ENCODE results near the gene ZNF414. TPM values are rescaled to one million over a fixed set of nuclear protein-coding genes. Genes with fewer than 3 reads are reported as not detected.
A peak's percentile ranks its signal among the peaks of the same experiment; 100 is the strongest.

Gene ZNF414
- total RNA-seq, 1 experiment from 2014 or later = 4.6 TPM

GRCh38 chr19:8528500-8528899 lies 14.5 kb upstream of the ZNF414 start:
- Histone ChIP-seq H3K4me3 (ENCODE audit: low read length) (no peak overlapping the region), H3K9ac (ENCODE audit: low read length) (no peak overlapping the region), H4K20me1 (ENCODE audit: low read length) (no peaks in the 10 kb centered on the region), H3K4me2 (ENCODE audit: low read length) (no peak overlapping the region), H3K79me2 (ENCODE audit: low read length) (peaks cover 10% of the 10 kb centered on the region), H2AFZ (ENCODE audit: low read length) (no peak overlapping the region), H3K27ac (ENCODE audit: low read length) (no peak overlapping the region), H3K4me1 (ENCODE audit: insufficient read depth, low read length) (peaks cover 10% of the 10 kb centered on the region), H3K36me3 (ENCODE audit: low read depth, low read length) (no peaks in the 10 kb centered on the region), H3F3A (ENCODE audit: low read length, unreplicated experiment) (no peaks in the 10 kb centered on the region), H3K27me3 (ENCODE audit: low read length) (no peaks in the 10 kb centered on the region), H3K9me2 (replicated peaks; ENCODE audit: low read length) (no peaks in the 10 kb centered on the region), H3K9me3 (ENCODE audit: low read length) (no peaks in the 10 kb centered on the region)
- DNase-seq = no peak
- ChIA-PET CTCF (no interaction called here), POLR2A (ENCODE audit: unreplicated experiment) (no interaction called here)
- no TSS peak for BruUV-seq (replicated peaks)
- TF ChIP-seq EZH2phosphoT487 (IDR thresholded peaks at IDR 0.05; ENCODE audit: borderline replicate concordance, low read length) (no peak), EZH2 (IDR thresholded peaks at IDR 0.05; ENCODE audit: low read length, unreplicated experiment) (no peak), CTCF (conservative IDR thresholded peaks at IDR 0.05; ENCODE audit: low read depth, low read length) (no peak)
- intact Hi-C loops (cut with micrococcal nuclease) = loop anchor here (5.0 kb wide), 2 partner anchors 71 to 626 kb away; partner anchors contain the start of gene MAP2K7
- no peak for ATAC-seq

- TF ChIP-seq CTCF (conservative IDR thresholded peaks at IDR 0.05; ENCODE audit: low read depth, low read length) (no peak), EZH2 (IDR thresholded peaks at IDR 0.05; ENCODE audit: low read length, unreplicated experiment) (no peak), EZH2phosphoT487 (IDR thresholded peaks at IDR 0.05; ENCODE audit: borderline replicate concordance, low read length) (no peak)
- H4K20me1 ChIP-seq (ENCODE audit: low read length) = no peaks in the 10 kb centered on the region
- peak; percentile 67 for ATAC-seq
- ChIA-PET POLR2A (ENCODE audit: unreplicated experiment) (interaction anchor here (0.6 to 1.2 kb wide), 7 partner anchors 13 to 929 kb away, joined by 3 to 12 read pairs (median 7); partner anchors contain the start of genes MARCHF2 and ZNF414), CTCF (interaction anchor here (0.5 to 1.0 kb wide), 6 partner anchors 13 to 1149 kb away, joined by 3 to 15 read pairs (median 4); partner anchors contain the start of gene ZNF414)
- H3K9me2 ChIP-seq (replicated peaks; ENCODE audit: low read length) = no peaks in the 10 kb centered on the region
- no TSS peak for BruUV-seq (replicated peaks)
- no peaks in the 10 kb centered on the region for H3K9me3 ChIP-seq (ENCODE audit: low read length)
- H2AFZ ChIP-seq (ENCODE audit: low read length) = peak overlapping the region; percentile 92
- peak; percentile 95 for DNase-seq
- peak overlapping the region; percentile 81 for H3K9ac ChIP-seq (ENCODE audit: low read length)
- H3K36me3 ChIP-seq (ENCODE audit: low read depth, low read length) = no peaks in the 10 kb centered on the region
- H3K4me3 ChIP-seq (ENCODE audit: low read length) = peak overlapping the region; percentile 85
- H3K79me2 ChIP-seq (ENCODE audit: low read length) = peaks cover 10% of the 10 kb centered on the region
- no peaks in the 10 kb centered on the region for H3K27me3 ChIP-seq (ENCODE audit: low read length)
- peak overlapping the region; percentile 63 for H3K27ac ChIP-seq (ENCODE audit: low read length)
- no peaks in the 10 kb centered on the region for H3F3A ChIP-seq (ENCODE audit: low read length, unreplicated experiment)
- intact Hi-C loops (cut with micrococcal nuclease) = loop anchor here (5.0 kb wide), 2 partner anchors 69 to 624 kb away; partner anchors contain the start of gene MAP2K7
- peaks cover 10% of the 10 kb centered on the region for H3K4me1 ChIP-seq (ENCODE audit: insufficient read depth, low read length)
- H3K4me2 ChIP-seq (ENCODE audit: low read length) = peak overlapping the region; percentile 92
These were observed 12.6 kb upstream of the ZNF414 start for GRCh38 chr19:8526345-8527091.

GRCh38 chr19:8525401-8525684 lies 11.4 kb upstream of the ZNF414 start:
- Histone ChIP-seq H3K4me3 (ENCODE audit: low read length) (peak overlapping the region; percentile 68), H3F3A (ENCODE audit: low read length, unreplicated experiment) (no peaks in the 10 kb centered on the region), H3K9ac (ENCODE audit: low read length) (peak overlapping the region; percentile 43), H3K4me1 (ENCODE audit: insufficient read depth, low read length) (peaks cover 10% of the 10 kb centered on the region), H3K4me2 (ENCODE audit: low read length) (peak overlapping the region; percentile 90), H4K20me1 (ENCODE audit: low read length) (no peaks in the 10 kb centered on the region), H3K9me3 (ENCODE audit: low read length) (no peaks in the 10 kb centered on the region), H3K27ac (ENCODE audit: low read length) (no peak overlapping the region), H3K27me3 (ENCODE audit: low read length) (no peaks in the 10 kb centered on the region), H3K36me3 (ENCODE audit: low read depth, low read length) (no peaks in the 10 kb centered on the region), H3K9me2 (replicated peaks; ENCODE audit: low read length) (no peaks in the 10 kb centered on the region), H2AFZ (ENCODE audit: low read length) (peak overlapping the region; percentile 88), H3K79me2 (ENCODE audit: low read length) (peaks cover 10% of the 10 kb centered on the region)
- DNase-seq = no peak
- ChIA-PET CTCF (interaction anchor here (0.7 to 1.3 kb wide), 2 partner anchors 11 to 456 kb away, joined by 3 to 6 read pairs; partner anchors contain the start of gene ZNF414), POLR2A (ENCODE audit: unreplicated experiment) (interaction anchor here (0.5 to 1.0 kb wide), 2 partner anchors 112 to 267 kb away, joined by 3 read pairs; partner anchors contain the start of gene MARCHF2)
- intact Hi-C loops (cut with micrococcal nuclease) = loop anchor here (1.0 to 5.0 kb wide), 3 partner anchors 12 to 623 kb away; partner anchors contain the start of gene MAP2K7
- BruUV-seq (replicated peaks) = no TSS peak
- no peak for TF ChIP-seq EZH2 (IDR thresholded peaks at IDR 0.05; ENCODE audit: low read length, unreplicated experiment)
- TF ChIP-seq CTCF (conservative IDR thresholded peaks at IDR 0.05; ENCODE audit: low read depth, low read length) = peak; percentile 36
- ATAC-seq = no peak
